ENCODE measurements around the gene NID2.

DNA sequence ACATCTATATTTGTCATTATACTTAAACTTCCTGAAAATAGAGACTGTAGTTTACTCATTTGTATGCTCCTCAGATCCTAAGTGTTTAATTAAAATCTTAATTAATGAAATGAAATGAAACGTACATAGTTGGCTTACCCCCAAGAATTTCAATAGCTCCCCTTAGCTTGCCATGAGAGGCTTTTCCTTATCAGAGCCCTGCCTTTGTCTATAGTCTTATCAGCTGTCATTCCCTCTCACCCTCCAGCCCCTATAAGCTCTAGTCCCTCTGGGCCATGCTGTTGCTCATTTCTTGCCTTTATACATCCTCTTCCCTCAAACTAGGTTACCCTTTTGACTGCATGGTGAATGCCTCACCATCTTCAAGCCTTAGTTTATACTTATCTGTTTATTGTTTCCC, 80.6 kb downstream of the NID2 start:
- TF ChIP-seq, protein P1, sequence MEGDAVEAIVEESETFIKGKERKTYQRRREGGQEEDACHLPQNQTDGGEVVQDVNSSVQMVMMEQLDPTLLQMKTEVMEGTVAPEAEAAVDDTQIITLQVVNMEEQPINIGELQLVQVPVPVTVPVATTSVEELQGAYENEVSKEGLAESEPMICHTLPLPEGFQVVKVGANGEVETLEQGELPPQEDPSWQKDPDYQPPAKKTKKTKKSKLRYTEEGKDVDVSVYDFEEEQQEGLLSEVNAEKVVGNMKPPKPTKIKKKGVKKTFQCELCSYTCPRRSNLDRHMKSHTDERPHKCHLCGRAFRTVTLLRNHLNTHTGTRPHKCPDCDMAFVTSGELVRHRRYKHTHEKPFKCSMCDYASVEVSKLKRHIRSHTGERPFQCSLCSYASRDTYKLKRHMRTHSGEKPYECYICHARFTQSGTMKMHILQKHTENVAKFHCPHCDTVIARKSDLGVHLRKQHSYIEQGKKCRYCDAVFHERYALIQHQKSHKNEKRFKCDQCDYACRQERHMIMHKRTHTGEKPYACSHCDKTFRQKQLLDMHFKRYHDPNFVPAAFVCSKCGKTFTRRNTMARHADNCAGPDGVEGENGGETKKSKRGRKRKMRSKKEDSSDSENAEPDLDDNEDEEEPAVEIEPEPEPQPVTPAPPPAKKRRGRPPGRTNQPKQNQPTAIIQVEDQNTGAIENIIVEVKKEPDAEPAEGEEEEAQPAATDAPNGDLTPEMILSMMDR (IDR thresholded peaks at IDR 0.05): no peak
- TF ChIP-seq EZH2 (IDR thresholded peaks at IDR 0.05): no peak
- no peak for TF ChIP-seq EZH2phosphoT487 (IDR thresholded peaks at IDR 0.05)
